ENCODE measurements around the gene DDOST. TPM values are rescaled to one million over a fixed set of nuclear protein-coding genes. Genes with fewer than 3 reads are reported as not detected.

The DDOST gene
- total RNA-seq = 273 and 276 TPM in 2 replicates
- long read RNA-seq, transcript DDOST-202 (11 exons, 2,126 nt) = major isoform, 1,535 of 1,619 reads
- long read RNA-seq, transcript DDOST-205 (2 exons, 766 nt) = minor isoform, 17 of 1,619 reads
- long read RNA-seq, partial matches to known transcripts = 14 of 1,619 reads
- long read RNA-seq, other reads (novel, unspliced or antisense) = 53 of 1,619 reads

GRCh38 chr1:20661207-20662109, at the start of gene DDOST:
Gene DDOST, minus strand, starts transcription at chr1:20661369. Its CDS starts 19 bp downstream, at chr1:20661350.
- Mint-ChIP-seq H3K4me3 (ENCODE audit: low read depth) (peak within 1 kb of the TSS; percentile 99), H3K27me3 (no peaks in the 10 kb centered on the region), H3K36me3 (ENCODE audit: insufficient read depth) (peaks cover 5% of the 10 kb centered on the region), H3K9me3 (ENCODE audit: low read depth) (no peaks in the 10 kb centered on the region), H3K4me1 (ENCODE audit: low read depth) (peaks cover 21% of the 10 kb centered on the region), H3K27ac (peak within 1 kb of the TSS; percentile 97)
- peak; percentile 51 for TF ChIP-seq CTCF (IDR thresholded peaks at IDR 0.05; ENCODE audit: unreplicated experiment)
- DNase-seq (ENCODE audit: low spot score, unreplicated experiment) = peak; percentile 90

- Mint-ChIP-seq H3K4me1 (ENCODE audit: low read depth) (no peaks in the 10 kb centered on the region), H3K4me3 (ENCODE audit: low read depth) (no peak overlapping the region), H3K27ac (no peak overlapping the region), H3K9me3 (ENCODE audit: low read depth) (no peaks in the 10 kb centered on the region), H3K36me3 (ENCODE audit: insufficient read depth) (no peaks in the 10 kb centered on the region), H3K27me3 (no peaks in the 10 kb centered on the region)
- no peak for TF ChIP-seq CTCF (IDR thresholded peaks at IDR 0.05; ENCODE audit: unreplicated experiment)
- DNase-seq (ENCODE audit: low spot score, unreplicated experiment) = no peak
These were observed 49.5 kb upstream of the DDOST start for GRCh38 chr1:20710469-20711284.

- Mint-ChIP-seq H3K27ac (no peak overlapping the region), H3K4me3 (ENCODE audit: low read depth) (no peak overlapping the region), H3K27me3 (no peaks in the 10 kb centered on the region), H3K36me3 (ENCODE audit: insufficient read depth) (no peaks in the 10 kb centered on the region), H3K4me1 (ENCODE audit: low read depth) (no peaks in the 10 kb centered on the region), H3K9me3 (ENCODE audit: low read depth) (no peaks in the 10 kb centered on the region)
- no peak for TF ChIP-seq CTCF (IDR thresholded peaks at IDR 0.05; ENCODE audit: unreplicated experiment)
- DNase-seq (ENCODE audit: low spot score, unreplicated experiment) = no peak
These were observed 48.7 kb upstream of the DDOST start for GRCh38 chr1:20709868-20710267.

- no peaks in the 10 kb centered on the region for H3K4me1 Mint-ChIP-seq (ENCODE audit: low read depth)
- no peaks in the 10 kb centered on the region for H3K9me3 Mint-ChIP-seq (ENCODE audit: low read depth)
- no peak for DNase-seq (ENCODE audit: low spot score, unreplicated experiment)
These were observed 47.7 kb upstream of the DDOST start for GRCh38 chr1:20708891-20709290.

More at GRCh38 chr1:20708891-20709290, 47.7 kb upstream of the DDOST start:
- H3K27me3 Mint-ChIP-seq = no peaks in the 10 kb centered on the region
- TF ChIP-seq CTCF (IDR thresholded peaks at IDR 0.05; ENCODE audit: unreplicated experiment) = no peak
- no peaks in the 10 kb centered on the region for H3K36me3 Mint-ChIP-seq (ENCODE audit: insufficient read depth)
- no peak overlapping the region for H3K4me3 Mint-ChIP-seq (ENCODE audit: low read depth)
- no peak overlapping the region for H3K27ac Mint-ChIP-seq
